Dedifferentiated amniotic fluid mesenchymal stem cell (primary cell): ENCODE data around the gene ITGA3.
"Not testable (repeated sequence)": the region's sequence is repeated elsewhere in the genome, so short reads cannot be mapped to it uniquely, and the experiment has no call there.

Source experiments
- DNase-seq: peaks from one replicate; pipeline ENCODE4 v3.0.0-alpha.2; 2016; ENCODE audit errors: extremely low spot score

ITGA3 gene

GRCh38 chr17:50052241-50052796 lies 3.6 kb upstream of the ITGA3 start:
- DNase-seq = no peak

- no peak for DNase-seq
These were observed 2.9 kb upstream of the ITGA3 start for GRCh38 chr17:50052822-50053653.

DNA sequence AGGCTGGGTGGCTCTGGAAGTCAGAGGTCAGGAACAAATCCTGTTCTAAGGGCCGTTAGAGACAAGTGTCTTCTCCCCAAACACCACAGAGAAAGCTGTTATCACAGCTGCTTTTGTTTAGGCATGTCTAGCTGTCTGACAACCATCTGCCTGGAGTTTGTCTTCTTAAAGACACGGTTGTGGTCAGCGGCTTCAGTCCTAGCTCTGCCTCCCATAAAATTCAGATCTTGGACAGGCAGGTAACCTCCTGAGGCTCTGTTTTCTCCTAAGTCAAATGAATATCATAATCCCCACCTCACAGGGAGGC lies 2.3 kb upstream of the ITGA3 start:
- DNase-seq = no peak

DNA sequence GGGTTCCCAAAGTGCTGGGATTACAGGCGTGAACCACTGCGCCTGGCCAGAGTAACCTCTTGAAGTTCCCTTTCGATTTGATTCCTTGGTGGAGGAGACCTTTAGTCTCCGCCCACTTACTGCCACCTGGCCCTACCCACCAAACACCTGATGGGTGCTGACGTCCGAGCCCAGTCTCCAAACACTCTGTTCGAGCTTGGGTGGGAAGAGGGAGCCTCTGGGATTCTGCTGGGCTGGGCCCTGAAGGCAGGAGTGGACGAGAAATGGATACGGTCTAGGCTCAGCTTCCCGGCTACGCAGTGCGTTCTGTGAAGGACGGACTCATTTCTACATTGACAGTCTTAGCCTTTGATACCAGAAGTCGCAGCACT lies 870 bp upstream of the ITGA3 start:
- DNase-seq = no peak

- no peak for DNase-seq
These were observed 479 bp downstream of the ITGA3 start for GRCh38 chr17:50056217-50056960.

GRCh38 chr17:50056961-50057330 lies 1.0 kb downstream of the ITGA3 start:
- DNase-seq = peak; percentile 37

GRCh38 chr17:50057521-50057991 lies 1.6 kb downstream of the ITGA3 start:
- DNase-seq = no peak

GRCh38 chr17:50058296-50058953 lies 2.5 kb downstream of the ITGA3 start:
- no peak for DNase-seq

DNA sequence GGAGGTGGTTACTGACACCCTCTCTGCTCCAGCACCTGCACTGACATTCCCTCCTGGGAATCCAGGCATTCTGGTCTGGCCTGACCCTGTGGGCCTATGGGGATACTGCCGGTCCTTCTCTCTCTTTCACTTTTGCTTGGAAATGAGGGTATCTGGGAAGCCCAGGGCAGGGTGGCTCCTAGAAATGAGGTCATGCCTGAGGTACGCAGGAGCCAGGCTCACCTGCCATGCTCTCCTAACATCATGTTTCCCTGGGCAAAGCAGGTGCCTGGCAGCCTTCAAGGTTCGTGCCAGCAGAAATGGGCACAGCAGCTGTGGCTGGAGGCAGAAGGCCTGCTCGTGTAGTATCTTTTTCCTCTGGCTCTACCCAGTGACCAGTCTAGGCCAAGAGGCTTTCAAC lies 3.3 kb downstream of the ITGA3 start:
- DNase-seq = no peak

- DNase-seq = no peak
These were observed 3.9 kb downstream of the ITGA3 start for GRCh38 chr17:50059759-50060273.

- DNase-seq = no peak
These were observed 5.2 kb downstream of the ITGA3 start for GRCh38 chr17:50060951-50061712.

DNA sequence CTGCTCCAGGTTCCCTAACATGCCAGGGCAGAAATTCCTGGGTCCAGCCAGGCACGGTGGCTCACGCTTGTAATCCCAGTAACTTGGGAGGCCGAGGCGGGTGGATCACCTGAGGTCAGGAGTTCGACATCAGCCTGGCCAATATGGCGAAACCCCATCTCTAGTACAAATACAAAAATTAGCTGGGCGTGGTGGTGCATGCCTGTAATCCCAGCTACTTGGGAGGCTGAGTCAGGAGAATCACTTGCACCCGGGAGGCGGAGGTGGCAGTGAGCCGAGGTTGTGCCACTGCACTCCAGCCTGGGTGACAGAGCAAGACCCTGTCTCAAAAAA lies 5.8 kb downstream of the ITGA3 start:
- DNase-seq = not testable (repeated sequence)

- DNase-seq = peak; percentile 68
These were observed 6.7 kb downstream of the ITGA3 start for GRCh38 chr17:50062293-50063243.

DNA sequence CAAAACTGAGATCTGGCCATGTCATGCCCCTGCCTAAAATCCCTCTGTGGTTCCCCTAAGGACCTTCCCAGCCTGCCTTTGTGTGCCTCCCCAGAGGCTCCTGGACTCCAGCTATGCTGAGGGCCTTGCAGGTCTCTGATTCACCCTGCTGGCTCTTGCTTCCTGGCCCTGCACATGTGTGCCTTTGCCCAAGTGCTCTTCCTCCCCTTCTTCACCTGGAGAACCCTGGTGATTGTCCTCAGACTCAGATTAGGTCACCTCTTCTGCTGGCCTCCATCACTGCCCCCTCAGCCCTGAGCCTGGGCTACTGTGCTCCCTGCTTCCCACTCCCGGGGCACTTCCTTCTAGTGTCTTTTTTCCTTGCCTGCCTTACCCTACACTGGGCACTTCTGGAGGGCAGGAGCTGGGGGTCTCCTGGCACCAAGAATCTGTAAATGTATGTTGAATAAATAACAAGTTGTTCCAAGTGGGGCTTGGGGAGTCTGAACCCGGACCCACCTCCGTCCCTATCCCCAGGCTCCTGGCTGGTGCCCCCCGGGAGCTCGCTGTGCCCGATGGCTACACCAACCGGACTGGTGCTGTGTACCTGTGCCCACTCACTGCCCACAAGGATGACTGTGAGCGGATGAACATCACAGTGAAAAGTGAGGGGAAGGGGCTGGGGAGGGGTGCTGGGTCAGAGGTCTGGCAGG lies 7.8 kb downstream of the ITGA3 start:
- DNase-seq = no peak

- peak; percentile 95 for DNase-seq
These were observed 8.5 kb downstream of the ITGA3 start for GRCh38 chr17:50064253-50065001.

GRCh38 chr17:50065056-50065455 lies 9.1 kb downstream of the ITGA3 start:
- DNase-seq = no peak

GRCh38 chr17:50066995-50067394 lies 11.1 kb downstream of the ITGA3 start:
- no peak for DNase-seq

DNA sequence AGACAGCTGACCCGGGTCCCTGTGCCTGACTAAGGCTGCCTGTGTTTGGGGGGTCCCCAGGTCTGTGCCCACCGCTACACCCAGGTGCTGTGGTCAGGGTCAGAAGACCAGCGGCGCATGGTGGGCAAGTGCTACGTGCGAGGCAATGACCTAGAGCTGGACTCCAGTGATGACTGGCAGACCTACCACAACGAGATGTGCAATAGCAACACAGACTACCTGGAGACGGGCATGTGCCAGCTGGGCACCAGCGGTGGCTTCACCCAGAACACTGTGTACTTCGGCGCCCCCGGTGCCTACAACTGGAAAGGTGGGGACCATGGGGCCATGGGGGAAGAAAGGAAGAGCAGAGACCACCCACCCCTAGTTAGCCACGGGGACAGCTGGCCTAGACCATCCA lies 12.1 kb downstream of the ITGA3 start:
- no peak for DNase-seq
